Glomerular endothelial cell (primary cell): Measurements from ENCODE around the gene AUTS2. TPM values are rescaled to one million over a fixed set of nuclear protein-coding genes. Genes with fewer than 3 reads are reported as not detected.

Experiments used
- DNase-seq: peaks from one replicate; pipeline ENCODE4 v3.0.0-alpha.2; 2011; ENCODE audit warnings: low read depth, low spot score; ENCODE audit errors: extremely low read depth
- total RNA-seq: library from RNA; depleted of rRNA; stranded (reverse); fragments of >200 nt; gene quantifications from 2 replicates; pipeline ENCODE4 v1.2.3, GENCODE V29; 2015

The AUTS2 gene
- total RNA-seq, 1 donor from 2014 or later: 24.8 TPM

DNA sequence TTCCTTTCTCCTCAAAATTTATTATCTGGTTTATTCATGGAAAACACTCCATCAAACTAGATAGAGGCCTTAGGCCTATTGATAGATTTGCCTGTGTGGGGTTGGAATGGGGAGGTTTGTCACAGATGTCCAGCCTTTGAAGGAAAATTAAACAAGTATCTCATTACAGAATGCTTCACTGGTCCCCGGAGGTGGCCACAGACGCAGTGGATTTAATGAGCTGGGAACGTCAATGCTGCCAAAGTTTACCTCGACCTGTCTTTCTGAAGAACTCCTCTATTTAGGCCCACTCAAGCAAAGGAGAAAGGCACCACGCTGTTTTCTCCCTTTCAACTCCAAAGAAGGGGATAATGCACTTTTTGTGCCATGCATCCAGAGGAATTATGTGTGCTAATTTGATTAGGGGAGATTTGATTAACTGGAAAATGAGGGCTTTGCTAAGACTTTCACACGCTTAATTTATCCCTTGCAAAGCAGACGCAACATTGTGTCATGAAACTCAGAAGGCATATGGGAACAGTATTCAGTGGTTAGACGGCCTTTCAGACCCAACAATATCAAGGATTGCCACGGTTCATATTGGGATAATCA lies 974.9 kb downstream of the AUTS2 start:
- DNase-seq: no peak

GRCh38 chr7:70573696-70574095 lies 975.4 kb downstream of the AUTS2 start:
- no peak for DNase-seq

GRCh38 chr7:70574314-70574834 lies 976.1 kb downstream of the AUTS2 start:
- no peak for DNase-seq

DNA sequence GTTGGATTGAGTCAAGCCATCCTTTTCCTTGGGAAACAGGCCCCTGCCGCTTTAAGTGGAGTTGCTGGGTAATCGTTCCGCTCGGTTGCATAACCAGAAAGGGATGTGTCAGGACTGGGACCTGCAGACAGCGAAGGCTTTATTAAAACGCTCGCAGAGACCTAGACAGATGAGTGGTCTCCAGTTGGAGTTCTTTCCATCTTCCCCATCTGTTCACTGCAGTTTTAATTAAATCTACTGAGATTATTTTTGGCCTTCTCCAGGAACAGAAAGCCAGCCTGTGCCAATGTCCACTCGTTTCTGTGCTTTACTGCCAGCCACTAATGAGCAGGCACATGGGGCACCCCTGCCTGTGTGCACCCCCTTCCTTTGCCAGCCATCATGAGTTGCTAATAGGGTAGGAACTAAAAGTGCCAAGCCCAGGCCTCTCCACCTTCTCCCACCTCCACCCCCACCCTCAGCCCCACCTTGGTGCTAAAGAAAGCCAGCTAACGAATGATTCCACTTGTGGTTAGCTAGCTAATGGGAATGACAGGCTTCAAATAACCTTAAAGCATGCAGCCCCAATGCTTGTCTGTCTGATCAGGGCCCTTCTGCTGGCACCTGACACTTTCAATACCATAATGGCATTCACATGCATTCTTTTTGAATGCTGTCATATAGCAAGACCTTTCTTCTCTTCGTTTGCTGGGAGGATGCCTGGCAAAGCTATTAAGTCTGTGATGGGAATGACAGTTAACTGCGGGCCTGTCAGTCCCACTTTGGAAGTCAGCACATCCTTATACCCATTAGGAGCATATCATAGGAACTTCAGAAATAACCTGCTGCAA lies 976.9 kb downstream of the AUTS2 start:
- no peak for DNase-seq

DNA sequence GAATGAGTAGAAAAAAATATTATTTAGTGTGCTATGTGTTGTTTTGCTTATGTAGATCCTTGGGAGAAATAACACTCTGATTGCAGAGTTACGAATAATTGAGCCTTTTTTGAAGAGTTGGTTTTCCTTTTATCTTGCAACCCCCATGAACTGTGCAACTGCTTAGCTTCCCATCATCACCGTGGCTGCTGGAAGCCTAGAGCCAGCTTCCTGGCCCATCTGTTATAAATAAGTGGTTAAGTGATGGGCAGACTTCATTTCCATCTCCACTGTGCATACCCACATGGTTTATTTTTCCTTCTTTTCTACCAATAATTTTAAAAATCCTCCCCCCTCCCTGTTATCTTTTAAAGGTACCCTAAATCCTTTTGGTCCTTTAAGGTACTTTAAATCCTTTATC lies 978.8 kb downstream of the AUTS2 start:
- DNase-seq: no peak

DNA sequence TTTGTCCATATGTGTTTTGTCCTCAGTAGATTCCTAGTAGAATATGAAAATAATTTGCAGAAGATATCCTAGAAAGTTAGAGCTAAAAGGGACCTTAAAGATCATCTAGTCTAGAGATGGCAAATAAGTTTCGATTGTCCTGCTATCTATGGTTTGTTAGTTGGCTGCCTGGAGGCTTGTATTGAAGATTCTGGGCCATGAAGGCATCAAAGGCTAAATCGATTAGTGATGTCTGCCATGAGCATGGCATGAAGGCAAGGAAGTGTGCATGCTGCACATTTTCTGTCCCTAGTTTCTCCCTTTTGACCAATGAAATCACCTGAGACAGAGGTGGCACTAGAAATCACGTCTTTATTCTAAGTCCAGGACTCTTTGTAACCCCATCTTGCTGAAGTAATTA lies 979.9 kb downstream of the AUTS2 start:
- DNase-seq: no peak

GRCh38 chr7:70579397-70580097 lies 981.3 kb downstream of the AUTS2 start:
- DNase-seq: no peak

DNA sequence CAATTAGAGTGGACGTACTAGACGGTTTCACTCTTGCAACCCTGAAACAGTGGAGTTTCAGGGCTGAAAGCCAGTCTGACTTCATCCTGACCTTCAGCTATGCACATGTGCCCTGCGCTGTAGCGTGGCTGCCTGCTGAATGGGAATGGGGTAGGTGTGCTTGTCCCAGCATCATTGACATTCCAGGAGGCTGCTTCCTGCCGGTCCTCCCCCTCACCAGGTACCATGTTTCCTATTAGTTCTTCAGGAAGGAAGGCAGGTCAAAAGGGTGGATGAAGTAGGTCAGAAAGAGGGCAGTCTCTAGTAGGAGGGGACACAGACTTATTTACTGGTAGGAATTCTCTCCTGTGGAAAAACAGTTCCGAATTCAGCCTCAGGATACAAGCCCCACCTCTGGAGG lies 981.9 kb downstream of the AUTS2 start:
- DNase-seq: no peak

DNA sequence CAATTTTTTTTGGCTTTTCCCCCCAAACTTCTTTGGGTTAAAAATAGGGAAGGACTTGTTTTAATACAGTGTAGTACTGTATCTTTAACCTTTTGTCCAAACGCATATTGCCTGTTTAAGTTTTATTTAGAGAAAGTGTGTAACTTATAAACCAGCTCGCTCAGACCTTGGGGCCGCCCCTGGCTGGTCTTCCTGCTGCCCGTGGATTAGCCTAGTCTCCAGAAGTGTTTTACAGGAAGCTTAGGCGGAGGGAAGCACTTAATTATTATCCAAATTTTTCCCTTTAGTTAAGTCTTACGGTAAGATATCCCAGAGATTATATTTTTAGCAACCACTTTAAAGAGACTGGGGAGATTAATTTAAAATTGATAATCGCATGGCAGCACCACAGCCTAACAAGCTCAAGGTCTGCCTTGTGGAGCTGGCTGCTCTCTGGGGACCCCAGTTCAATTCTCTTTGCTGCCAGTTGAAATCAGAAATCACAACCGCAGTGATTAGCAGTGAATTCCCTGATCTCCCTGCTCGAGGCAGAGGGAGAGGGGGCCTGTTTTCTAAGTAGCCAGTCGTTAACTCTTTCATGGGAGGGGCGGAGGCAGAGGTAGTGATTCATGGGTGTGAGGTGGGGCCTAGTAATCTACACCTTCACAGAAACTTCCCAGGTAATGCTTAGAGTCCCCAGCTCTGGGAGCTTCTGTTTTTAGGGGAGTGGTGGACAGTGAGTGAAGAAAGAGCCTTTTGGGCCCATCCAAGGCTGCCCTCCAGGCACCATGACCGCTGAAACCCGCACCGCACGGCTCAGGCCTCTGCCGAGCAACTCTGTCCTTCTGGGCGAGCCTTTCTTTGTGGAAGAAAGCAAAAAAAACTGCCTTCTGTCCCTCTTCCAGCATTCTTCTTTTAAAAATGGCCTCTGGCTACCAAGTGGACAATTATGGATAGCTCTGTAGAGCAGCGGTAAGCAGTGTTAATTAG lies 984.9 kb downstream of the AUTS2 start:
- DNase-seq: no peak

GRCh38 chr7:70583965-70584883 lies 985.9 kb downstream of the AUTS2 start:
- no peak for DNase-seq

DNA sequence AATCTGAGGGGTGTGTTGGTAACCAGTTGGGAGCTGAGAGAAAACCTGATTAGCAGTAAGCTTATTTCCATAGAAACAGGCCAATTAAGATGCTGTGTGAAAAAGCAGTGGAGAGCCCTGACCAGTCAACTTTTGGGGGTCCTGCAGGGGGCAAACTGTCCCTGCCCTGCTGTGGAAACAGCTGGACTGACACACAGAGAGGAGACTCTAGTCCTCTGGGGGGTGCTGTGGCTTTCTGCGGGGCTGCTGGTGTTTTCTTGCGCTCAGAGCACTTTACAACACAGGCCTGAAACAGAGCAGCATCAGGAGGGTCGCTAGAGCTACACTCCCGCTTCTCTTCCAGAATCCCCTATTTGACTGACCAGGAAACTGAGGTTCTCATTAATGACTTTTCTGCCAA lies 986.8 kb downstream of the AUTS2 start:
- no peak for DNase-seq

DNA sequence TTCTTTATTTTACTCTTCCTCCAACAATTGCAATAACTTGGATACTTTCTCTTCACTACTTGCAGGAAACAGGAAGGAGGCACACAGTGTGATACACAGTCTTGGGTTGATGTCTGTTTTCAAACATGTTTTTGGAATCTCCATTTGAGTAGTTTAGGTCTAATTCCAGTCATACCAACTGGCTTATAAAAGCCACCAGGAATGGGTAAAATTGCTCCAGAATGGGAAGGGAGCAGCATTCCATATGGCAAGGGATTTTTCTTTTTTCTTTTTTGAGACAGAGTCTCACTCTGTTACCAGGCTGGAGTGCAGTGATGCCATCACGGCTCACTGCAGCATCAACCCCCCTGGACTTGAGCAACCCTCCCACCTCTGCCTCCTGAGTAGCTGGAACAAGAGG lies 988.5 kb downstream of the AUTS2 start:
- no peak for DNase-seq

- no peak for DNase-seq
Observed at GRCh38 chr7:70587739-70588138, 989.5 kb downstream of the AUTS2 start.

DNA sequence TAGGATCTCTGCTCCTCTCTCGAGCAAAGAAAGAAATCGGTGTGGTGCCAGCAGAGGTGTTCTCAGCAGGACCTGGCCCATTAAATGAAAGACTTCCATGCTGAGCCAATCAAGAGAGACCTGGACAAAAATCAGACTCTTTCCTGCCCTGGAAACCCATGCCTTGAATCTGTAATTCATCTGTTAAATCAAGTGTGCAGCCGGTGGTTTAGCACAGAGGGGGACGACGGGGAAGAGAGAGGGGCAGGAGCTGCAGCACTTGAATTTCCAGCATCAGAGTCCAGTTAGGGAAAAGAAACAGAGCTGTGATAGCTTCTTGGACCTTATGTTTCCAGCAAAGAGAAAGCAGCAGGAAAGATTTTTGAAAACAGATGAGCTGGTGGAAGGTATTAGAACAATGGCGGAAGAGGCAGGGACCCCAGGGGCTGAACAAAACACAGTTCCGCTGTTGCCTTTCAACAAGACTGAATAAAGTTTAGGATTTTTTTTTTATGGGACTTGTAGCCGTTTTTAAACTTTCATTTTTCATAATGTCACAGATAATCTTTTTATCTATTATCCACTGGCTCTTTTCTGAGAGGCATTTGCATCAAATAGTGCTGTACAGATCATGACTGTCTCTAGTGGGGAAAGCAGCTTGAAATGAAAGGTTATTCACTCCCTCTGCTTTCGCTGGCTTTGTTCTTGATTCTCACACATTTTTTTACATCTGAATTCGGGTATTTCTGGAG lies 990.1 kb downstream of the AUTS2 start:
- no peak for DNase-seq

DNA sequence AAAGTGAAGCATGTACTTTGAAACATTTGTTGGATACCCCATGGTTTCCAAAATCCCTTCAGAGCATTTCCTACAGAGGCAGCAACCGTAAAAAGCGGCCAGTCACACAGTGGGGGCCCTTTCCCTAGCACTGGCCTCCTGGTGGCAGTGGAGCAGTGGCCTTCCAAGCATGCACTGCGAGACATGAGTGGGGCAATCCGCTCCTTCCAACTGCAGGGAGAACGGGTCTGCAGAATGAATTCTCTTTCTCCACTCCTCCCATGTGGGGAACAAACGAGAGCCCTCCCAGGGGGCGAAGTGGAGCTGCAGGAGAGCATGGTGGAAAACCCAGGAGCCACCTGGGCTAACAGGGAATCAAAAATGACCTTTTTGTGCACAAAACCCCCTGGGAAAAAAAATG lies 990.7 kb downstream of the AUTS2 start:
- DNase-seq: no peak

- no peak for DNase-seq
Observed at GRCh38 chr7:70589590-70589989, 991.3 kb downstream of the AUTS2 start.

DNA sequence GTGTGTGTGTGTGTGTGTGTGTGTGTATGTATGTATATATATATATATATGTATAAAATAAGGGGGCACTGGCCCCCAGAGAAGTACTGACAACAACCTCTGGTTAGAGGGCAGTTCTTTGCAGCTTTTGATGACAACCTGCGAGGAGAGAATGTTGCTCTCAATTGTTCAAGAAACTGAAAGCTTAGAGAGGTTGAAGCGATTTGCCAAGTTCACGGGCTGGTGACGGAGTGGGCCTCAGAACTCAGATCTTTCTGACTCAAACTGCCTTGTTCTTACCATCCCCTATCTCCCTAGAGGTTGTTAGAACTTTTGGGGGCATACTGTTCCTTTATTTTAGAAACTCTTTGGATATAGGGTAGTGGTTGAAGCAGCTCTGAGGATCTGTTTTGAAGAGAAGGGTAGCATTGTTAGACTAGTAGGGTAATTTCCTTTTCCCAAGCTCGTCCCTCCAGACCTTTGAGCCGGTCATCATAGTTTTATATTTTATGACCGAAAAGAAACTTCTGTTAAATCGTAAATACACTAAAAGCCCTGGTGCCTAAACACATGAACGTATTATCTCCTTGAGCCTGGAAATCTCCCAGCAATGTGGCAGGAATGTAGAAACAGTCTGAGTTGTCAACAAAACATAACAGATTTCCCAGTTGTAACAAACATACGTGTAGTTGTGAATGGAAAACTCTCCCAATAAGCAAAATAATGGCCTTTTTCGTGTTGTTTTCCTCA lies 992.0 kb downstream of the AUTS2 start:
- no peak for DNase-seq

GRCh38 chr7:70591643-70592042 lies 993.4 kb downstream of the AUTS2 start:
- no peak for DNase-seq
